ENCODE measurements around the gene MRTFA. TPM values are rescaled to one million over a fixed set of nuclear protein-coding genes. Genes with fewer than 3 reads are reported as not detected.

MRTFA gene
- total RNA-seq, 4 donors from 2014 or later: 81.6 to 109 (median 94.5) TPM

DNA sequence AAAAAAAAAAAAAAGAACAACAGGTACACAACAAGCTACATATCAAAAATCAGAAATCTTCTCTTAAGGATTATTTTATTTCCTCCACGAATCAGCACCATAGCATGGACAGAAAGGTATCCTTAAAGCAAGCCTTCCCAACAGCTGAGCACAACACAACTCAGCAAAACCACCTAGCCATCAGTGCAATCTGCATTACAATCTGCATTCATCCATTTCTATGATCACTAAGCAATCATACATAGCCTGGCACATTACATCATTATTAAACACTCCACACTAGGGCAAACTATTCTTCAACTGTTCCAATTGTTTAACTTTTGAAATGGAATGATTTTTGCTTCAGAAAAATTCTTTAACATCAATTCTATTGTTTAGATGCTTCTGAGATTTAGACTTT, 29.0 kb downstream of the MRTFA start:
- H3K4me3 ChIP-seq: no peak overlapping the region
- TF ChIP-seq, protein P1, sequence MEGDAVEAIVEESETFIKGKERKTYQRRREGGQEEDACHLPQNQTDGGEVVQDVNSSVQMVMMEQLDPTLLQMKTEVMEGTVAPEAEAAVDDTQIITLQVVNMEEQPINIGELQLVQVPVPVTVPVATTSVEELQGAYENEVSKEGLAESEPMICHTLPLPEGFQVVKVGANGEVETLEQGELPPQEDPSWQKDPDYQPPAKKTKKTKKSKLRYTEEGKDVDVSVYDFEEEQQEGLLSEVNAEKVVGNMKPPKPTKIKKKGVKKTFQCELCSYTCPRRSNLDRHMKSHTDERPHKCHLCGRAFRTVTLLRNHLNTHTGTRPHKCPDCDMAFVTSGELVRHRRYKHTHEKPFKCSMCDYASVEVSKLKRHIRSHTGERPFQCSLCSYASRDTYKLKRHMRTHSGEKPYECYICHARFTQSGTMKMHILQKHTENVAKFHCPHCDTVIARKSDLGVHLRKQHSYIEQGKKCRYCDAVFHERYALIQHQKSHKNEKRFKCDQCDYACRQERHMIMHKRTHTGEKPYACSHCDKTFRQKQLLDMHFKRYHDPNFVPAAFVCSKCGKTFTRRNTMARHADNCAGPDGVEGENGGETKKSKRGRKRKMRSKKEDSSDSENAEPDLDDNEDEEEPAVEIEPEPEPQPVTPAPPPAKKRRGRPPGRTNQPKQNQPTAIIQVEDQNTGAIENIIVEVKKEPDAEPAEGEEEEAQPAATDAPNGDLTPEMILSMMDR (IDR thresholded peaks at IDR 0.05): no peak
- no peak for TF ChIP-seq POLR2AphosphoS5 (IDR thresholded peaks at IDR 0.05)
- TF ChIP-seq EP300 (IDR thresholded peaks at IDR 0.05): no peak
- H3K4me1 ChIP-seq: peaks cover 35% of the 10 kb centered on the region
- no peaks in the 10 kb centered on the region for H3K27me3 ChIP-seq
- no peak overlapping the region for H3K27ac ChIP-seq
- no peak for DNase-seq (ENCODE audit: low spot score in 2 of 2)
- WGBS: 72% methylated on average over 1 of the region's 1 CpG
- no peaks in the 10 kb centered on the region for H3K36me3 ChIP-seq
- no peaks in the 10 kb centered on the region for H3K9me3 ChIP-seq

DNA sequence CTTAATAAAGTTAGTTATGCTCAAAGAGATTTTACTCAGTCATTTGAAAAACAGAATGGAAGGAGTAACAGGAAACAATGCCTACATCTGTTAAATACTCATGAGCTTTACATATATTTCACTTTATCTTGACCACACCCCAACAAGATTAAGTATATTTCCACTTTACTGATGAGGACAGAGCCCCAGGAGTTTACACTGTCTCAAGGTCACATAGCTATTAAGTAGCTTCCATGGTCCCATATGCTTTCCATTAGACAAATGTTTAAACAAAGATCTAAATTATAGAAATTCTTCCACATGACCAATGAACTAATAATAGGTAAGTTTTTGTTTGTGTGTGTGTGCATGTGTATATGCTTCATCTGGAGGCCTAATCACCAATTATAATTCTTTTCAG, 30.2 kb downstream of the MRTFA start:
- Histone ChIP-seq H3K36me3 (no peaks in the 10 kb centered on the region), H3K27ac (no peak overlapping the region), H3K27me3 (no peaks in the 10 kb centered on the region), H3K9me3 (no peaks in the 10 kb centered on the region), H3K4me1 (peaks cover 40% of the 10 kb centered on the region), H3K4me3 (no peak overlapping the region)
- TF ChIP-seq EP300 (IDR thresholded peaks at IDR 0.05) (no peak), POLR2AphosphoS5 (IDR thresholded peaks at IDR 0.05) (no peak), POLR2A (IDR thresholded peaks at IDR 0.05) (no peak)
- TF ChIP-seq, protein P1 (IDR thresholded peaks at IDR 0.05): no peak
- DNase-seq (ENCODE audit: low spot score in 2 of 2): no peak

DNA sequence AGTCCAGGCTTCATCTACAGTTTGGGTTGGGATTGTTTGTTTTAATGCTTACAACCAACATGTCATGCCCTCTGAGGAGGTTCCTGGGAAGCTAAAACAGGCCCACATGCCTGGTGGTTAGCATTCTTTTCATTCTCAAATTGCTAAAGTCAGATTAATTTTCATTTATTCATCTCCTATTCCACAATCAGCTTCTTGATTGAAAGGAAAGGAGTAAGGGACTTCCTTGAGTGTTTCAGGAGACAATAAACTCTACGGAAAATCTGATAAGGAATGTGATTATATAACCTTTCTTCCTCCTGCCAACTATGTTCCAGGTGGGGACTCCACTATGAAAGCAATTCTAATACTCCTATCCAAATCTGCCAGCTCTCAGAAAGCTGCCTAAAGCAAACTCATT, 30.8 kb downstream of the MRTFA start:
- WGBS: 32% methylated on average over 1 of the region's 1 CpG
- DNase-seq (ENCODE audit: low spot score in 2 of 2): no peak
- TF ChIP-seq EP300 (IDR thresholded peaks at IDR 0.05) (no peak), POLR2AphosphoS5 (IDR thresholded peaks at IDR 0.05) (no peak), POLR2A (IDR thresholded peaks at IDR 0.05) (no peak)
- TF ChIP-seq, protein P1 (IDR thresholded peaks at IDR 0.05): no peak
- Histone ChIP-seq H3K27me3 (no peaks in the 10 kb centered on the region), H3K9me3 (no peaks in the 10 kb centered on the region), H3K4me3 (no peak overlapping the region), H3K4me1 (peaks cover 41% of the 10 kb centered on the region), H3K27ac (no peak overlapping the region), H3K36me3 (no peaks in the 10 kb centered on the region)

DNA sequence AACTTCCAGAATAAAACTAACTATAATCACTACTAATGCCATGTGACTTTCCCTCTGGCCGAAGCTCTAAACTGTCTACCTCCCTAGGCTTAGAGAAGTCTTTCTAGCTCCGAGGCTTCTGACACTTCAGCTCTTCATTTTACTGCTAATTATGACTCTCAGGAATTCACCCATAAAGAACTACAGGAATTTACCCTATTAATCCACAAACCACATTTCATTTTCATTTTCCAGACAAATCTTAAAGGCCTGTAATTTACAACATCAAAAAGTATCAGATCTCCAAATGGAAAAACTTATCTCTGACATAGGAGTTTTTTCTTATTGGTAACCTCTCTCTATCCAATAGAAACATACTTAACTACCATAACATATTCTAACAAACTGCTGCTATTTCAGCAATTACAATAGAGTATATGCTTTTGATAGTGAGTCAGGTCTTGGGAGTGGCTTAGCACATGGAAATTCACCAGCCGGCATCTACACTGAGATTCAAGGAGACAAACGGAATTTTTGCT, 33.4 kb downstream of the MRTFA start:
- Histone ChIP-seq H3K9me3 (no peaks in the 10 kb centered on the region), H3K4me1 (peaks cover 46% of the 10 kb centered on the region), H3K4me3 (no peak overlapping the region), H3K27me3 (no peaks in the 10 kb centered on the region), H3K36me3 (no peaks in the 10 kb centered on the region), H3K27ac (peak overlapping the region; percentile 4)
- TF ChIP-seq EP300 (IDR thresholded peaks at IDR 0.05) (no peak), POLR2AphosphoS5 (IDR thresholded peaks at IDR 0.05) (no peak), POLR2A (IDR thresholded peaks at IDR 0.05) (no peak)
- TF ChIP-seq, protein P1 (IDR thresholded peaks at IDR 0.05): no peak
- 21% methylated on average over 4 of the region's 4 CpGs for WGBS
- DNase-seq (ENCODE audit: low spot score in 2 of 2): no peak

DNA sequence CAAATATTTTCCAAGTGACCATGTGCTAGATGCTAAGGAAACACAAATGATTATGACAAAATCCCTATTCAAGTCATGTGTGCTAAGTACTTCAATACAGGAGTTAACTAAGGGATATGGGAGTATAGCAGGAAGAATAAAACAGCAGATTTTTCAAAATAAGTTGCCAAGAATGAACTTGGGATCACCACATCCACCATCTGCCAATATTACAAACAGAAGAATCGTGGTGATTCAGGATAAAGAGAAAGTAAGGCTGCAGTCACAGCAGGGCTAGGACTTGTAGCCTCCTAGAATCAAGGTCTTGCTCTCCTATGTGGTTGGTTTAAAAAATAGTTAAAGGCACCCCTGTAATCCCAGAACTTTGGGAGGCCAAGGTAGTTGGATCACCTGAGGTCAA, 34.3 kb downstream of the MRTFA start:
- no peak for DNase-seq (ENCODE audit: low spot score in 2 of 2)
- Histone ChIP-seq H3K4me1 (peaks cover 52% of the 10 kb centered on the region), H3K27ac (peak overlapping the region; percentile 4), H3K9me3 (no peaks in the 10 kb centered on the region), H3K4me3 (no peak overlapping the region), H3K27me3 (no peaks in the 10 kb centered on the region), H3K36me3 (no peaks in the 10 kb centered on the region)
- 33% methylated on average over 1 of the region's 1 CpG for whole genome bisulfite sequencing
- TF ChIP-seq, protein P1 (IDR thresholded peaks at IDR 0.05): no peak
- TF ChIP-seq EP300 (IDR thresholded peaks at IDR 0.05) (no peak), POLR2A (IDR thresholded peaks at IDR 0.05) (no peak), POLR2AphosphoS5 (IDR thresholded peaks at IDR 0.05) (no peak)
